Body of pancreas (tissue), 4 donors: Measurements from ENCODE around the gene KBTBD13. TPM values are rescaled to one million over a fixed set of nuclear protein-coding genes. Genes with fewer than 3 reads are reported as not detected.

ENCODE experiments used
- ATAC-seq: fragments of 150-250 bp; one replicate; pipeline ENCODE4 v1.9.1; 2016
- DNase-seq, 4 donors: peaks; one replicate each; pipeline ENCODE4 v3.0.0-alpha.2; 2019
- H3K27ac ChIP-seq, 4 donors: fragments of 200-600 bp; sonication (generic); 1 replicate in 3 of 4; 2 replicates in 1 of 4; pipeline versions ENCODE4 v1.5.1 to v1.6.1; 2016 to 2019; ENCODE audit warnings: mild to moderate bottlenecking in 1 of 4, mixed read lengths in 1 of 4, moderate library complexity in 1 of 4
- H3K27me3 ChIP-seq, 2 donors: fragments of 200-600 bp; sonication (generic); one replicate each; pipeline ENCODE4 v1.6.0; 2016; ENCODE audit warnings: mild to moderate bottlenecking in 1 of 2
- H3K36me3 ChIP-seq, 2 donors: fragments of 200-600 bp; sonication (generic); replicated peaks in 1 of 2; 2 replicates each; pipeline ENCODE4 v1.5.1; 2016; ENCODE audit warnings: low read depth in 2 of 2; ENCODE audit not compliant: insufficient read depth in 1 of 2
- H3K4me1 ChIP-seq: fragments of 200-600 bp; sonication (generic); one replicate; pipeline ENCODE4 v1.6.0; 2016
- H3K4me3 ChIP-seq, 2 donors: fragments of 200-600 bp; sonication (generic); 1 replicate in 1 of 2; 2 replicates in 1 of 2; pipeline ENCODE4 v1.5.1; 2016 to 2019
- H3K9me3 ChIP-seq, 3 donors: fragments of 200-600 bp; sonication (generic); 1 replicate in 2 of 3; 2 replicates in 1 of 3; pipeline ENCODE4 v1.5.1; 2016
- POLR2A ChIP-seq, 3 donors: fragments of 450-650 bp; IDR thresholded peaks; one replicate each; pipeline ENCODE4 v1.6.1; 2016; ENCODE audit warnings: antibody characterized with exemption in 3 of 3, mild to moderate bottlenecking in 2 of 3
- WGBS, 2 donors: methylation state at CpG; one replicate each; pipeline ENCODE4 v1.1.5; 2017; 5-methylcytosine and 5-hydroxymethylcytosine counted together
- intact Hi-C: fragments of 100-400 bp; cut with DNase I; formaldehyde crosslinking; loops from one replicate; pipeline ENCODE4 v1.15.1; 2023
- total RNA-seq, 2 donors: library from RNA; depleted of rRNA; stranded (reverse); fragments of >200 nt; gene quantifications; one replicate each; pipeline ENCODE4 v1.1.0, GENCODE V29; 2016
- TF ChIP-seq, protein P1 (sequence below), 7 experiments: fragments of 450-650 bp in 4 of 7; fragments of 200-600 bp in 3 of 7; sonication (generic) in 3 of 7; IDR thresholded peaks; one replicate each; pipeline ENCODE4 v1.5.1; 2016 to 2019; ENCODE audit warnings: antibody characterized with exemption in 7 of 7

KBTBD13 gene
- total RNA-seq, 2 donors from 2014 or later, result not detected

GRCh38 chr15:65085990-65086679, 9.6 kb downstream of the KBTBD13 start:
- WGBS, 2 donors, result 68 to 80% methylated on average over 6 of the region's 6 CpGs
- no peaks in the 10 kb centered on the region for H3K36me3 ChIP-seq
- TF ChIP-seq POLR2A (IDR thresholded peaks at IDR 0.05), result no peak
- TF ChIP-seq, protein P1, sequence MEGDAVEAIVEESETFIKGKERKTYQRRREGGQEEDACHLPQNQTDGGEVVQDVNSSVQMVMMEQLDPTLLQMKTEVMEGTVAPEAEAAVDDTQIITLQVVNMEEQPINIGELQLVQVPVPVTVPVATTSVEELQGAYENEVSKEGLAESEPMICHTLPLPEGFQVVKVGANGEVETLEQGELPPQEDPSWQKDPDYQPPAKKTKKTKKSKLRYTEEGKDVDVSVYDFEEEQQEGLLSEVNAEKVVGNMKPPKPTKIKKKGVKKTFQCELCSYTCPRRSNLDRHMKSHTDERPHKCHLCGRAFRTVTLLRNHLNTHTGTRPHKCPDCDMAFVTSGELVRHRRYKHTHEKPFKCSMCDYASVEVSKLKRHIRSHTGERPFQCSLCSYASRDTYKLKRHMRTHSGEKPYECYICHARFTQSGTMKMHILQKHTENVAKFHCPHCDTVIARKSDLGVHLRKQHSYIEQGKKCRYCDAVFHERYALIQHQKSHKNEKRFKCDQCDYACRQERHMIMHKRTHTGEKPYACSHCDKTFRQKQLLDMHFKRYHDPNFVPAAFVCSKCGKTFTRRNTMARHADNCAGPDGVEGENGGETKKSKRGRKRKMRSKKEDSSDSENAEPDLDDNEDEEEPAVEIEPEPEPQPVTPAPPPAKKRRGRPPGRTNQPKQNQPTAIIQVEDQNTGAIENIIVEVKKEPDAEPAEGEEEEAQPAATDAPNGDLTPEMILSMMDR (IDR thresholded peaks at IDR 0.05), result peak in 4 of 7 experiments; percentile 21 to 39 (median 30)
- no peaks in the 10 kb centered on the region for H3K9me3 ChIP-seq
- no peak overlapping the region for H3K27ac ChIP-seq
- H3K4me1 ChIP-seq, result peaks cover 8% of the 10 kb centered on the region
- DNase-seq, result peak in 2 of 4 donors; percentile 35 to 51
- intact Hi-C loops, result no loop called here
- no peak overlapping the region for H3K4me3 ChIP-seq
- ATAC-seq, result no peak
- H3K27me3 ChIP-seq, result no peaks in the 10 kb centered on the region

GRCh38 chr15:65086680-65087111, 10.2 kb downstream of the KBTBD13 start:
- no peaks in the 10 kb centered on the region for H3K27me3 ChIP-seq
- H3K4me1 ChIP-seq, result peaks cover 8% of the 10 kb centered on the region
- TF ChIP-seq, protein P1 (IDR thresholded peaks at IDR 0.05), result peak in 1 of 7 experiments; percentile 5
- TF ChIP-seq POLR2A (IDR thresholded peaks at IDR 0.05), result no peak
- 42 to 80% methylated on average over 1 to 6 of the region's 6 CpGs for WGBS, 2 donors
- no peak for ATAC-seq
- H3K9me3 ChIP-seq, result no peaks in the 10 kb centered on the region
- H3K27ac ChIP-seq, result no peak overlapping the region
- H3K36me3 ChIP-seq, result no peaks in the 10 kb centered on the region
- no peak for DNase-seq
- intact Hi-C loops, result no loop called here
- H3K4me3 ChIP-seq, result no peak overlapping the region

DNA sequence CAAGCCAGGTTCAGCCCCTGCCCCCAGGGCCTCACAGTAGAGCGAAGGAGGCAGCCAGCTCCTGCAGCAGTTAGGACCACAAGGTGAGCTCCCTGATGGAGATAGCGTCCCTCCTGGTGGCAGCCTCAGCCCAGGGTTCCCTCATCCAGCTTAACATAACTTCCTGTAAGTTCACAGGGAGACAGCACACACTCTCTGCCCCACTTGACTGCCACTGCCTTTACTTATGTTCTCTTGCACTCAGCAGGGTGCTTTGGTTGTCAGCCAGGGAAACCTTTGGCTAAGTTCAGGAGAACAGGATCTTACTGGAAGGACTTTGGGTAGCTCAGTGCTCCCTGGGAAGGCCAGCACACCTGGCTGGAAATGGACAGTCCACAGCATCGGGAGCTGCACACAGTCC, 10.9 kb downstream of the KBTBD13 start:
- Histone ChIP-seq H3K4me1 (peaks cover 8% of the 10 kb centered on the region), H3K36me3 (no peaks in the 10 kb centered on the region), H3K4me3 (no peak overlapping the region), H3K9me3 (no peaks in the 10 kb centered on the region), H3K27ac (no peak overlapping the region), H3K27me3 (no peaks in the 10 kb centered on the region)
- ATAC-seq (no peak), DNase-seq (no peak)
- intact Hi-C loops, result no loop called here
- 76 to 88% methylated on average over 1 to 3 of the region's 3 CpGs for WGBS, 2 donors
- no peak for TF ChIP-seq POLR2A (IDR thresholded peaks at IDR 0.05)
- TF ChIP-seq, protein P1 (IDR thresholded peaks at IDR 0.05), result no peak

GRCh38 chr15:65087873-65088642, 11.5 kb downstream of the KBTBD13 start:
- Histone ChIP-seq H3K27ac (no peak overlapping the region), H3K36me3 (no peaks in the 10 kb centered on the region), H3K4me3 (no peak overlapping the region), H3K9me3 (no peaks in the 10 kb centered on the region), H3K27me3 (no peaks in the 10 kb centered on the region), H3K4me1 (peaks cover 8% of the 10 kb centered on the region)
- no peak for TF ChIP-seq POLR2A (IDR thresholded peaks at IDR 0.05)
- TF ChIP-seq, protein P1 (IDR thresholded peaks at IDR 0.05), result no peak
- intact Hi-C loops, result no loop called here
- 59 to 76% methylated on average over 7 to 11 of the region's 13 CpGs for WGBS, 2 donors
- ATAC-seq (no peak), DNase-seq (no peak)
